ENCODE results near the gene GABBR2.

GABBR2 gene

DNA sequence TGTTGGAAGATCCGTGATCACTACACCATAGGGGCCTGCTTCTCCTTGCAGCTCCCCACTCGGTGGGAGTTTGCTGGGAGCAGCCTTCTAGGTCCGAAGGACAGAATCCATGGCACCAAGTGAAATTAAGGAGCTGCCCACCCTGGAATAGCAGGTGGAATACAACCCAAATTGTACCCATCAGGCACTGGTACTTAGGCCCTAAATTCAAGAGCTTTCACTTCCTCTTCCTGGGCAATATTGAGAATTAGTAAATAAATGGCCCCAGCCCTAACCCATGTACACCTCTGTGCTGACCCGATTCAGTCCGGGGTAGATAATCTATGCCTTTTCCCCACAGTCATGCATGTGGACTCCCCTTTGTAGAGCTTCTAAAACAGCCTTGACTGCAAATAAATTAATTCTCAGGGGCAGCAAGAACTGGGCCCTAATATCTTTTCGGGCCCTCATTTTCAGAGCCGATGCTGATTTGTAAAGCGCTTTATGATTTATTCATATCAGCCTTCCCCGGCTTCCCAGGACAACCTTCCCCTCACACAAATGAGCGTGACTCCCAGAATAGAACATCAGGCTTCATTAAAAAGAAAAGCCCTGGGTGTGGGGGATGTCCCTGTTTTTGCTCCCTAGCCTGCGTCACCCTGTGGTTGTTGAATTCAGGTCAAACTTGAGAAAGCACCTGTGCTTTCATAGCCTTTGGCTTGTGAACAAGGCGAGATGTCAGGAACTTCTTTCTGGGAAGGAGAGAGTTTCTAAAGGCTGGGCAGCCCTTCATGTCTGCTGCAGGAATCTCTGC lies 327.2 kb downstream of the GABBR2 start:
- H3K4me3 ChIP-seq (ENCODE audit: control insufficient read depth, low read depth, low read length): no peak overlapping the region
- DNase-seq (ENCODE audit: low read depth): no peak
- TF ChIP-seq, protein P1, sequence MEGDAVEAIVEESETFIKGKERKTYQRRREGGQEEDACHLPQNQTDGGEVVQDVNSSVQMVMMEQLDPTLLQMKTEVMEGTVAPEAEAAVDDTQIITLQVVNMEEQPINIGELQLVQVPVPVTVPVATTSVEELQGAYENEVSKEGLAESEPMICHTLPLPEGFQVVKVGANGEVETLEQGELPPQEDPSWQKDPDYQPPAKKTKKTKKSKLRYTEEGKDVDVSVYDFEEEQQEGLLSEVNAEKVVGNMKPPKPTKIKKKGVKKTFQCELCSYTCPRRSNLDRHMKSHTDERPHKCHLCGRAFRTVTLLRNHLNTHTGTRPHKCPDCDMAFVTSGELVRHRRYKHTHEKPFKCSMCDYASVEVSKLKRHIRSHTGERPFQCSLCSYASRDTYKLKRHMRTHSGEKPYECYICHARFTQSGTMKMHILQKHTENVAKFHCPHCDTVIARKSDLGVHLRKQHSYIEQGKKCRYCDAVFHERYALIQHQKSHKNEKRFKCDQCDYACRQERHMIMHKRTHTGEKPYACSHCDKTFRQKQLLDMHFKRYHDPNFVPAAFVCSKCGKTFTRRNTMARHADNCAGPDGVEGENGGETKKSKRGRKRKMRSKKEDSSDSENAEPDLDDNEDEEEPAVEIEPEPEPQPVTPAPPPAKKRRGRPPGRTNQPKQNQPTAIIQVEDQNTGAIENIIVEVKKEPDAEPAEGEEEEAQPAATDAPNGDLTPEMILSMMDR (conservative IDR thresholded peaks at IDR 0.05; ENCODE audit: control insufficient read depth, insufficient read depth, low read depth, low read length): no peak

DNA sequence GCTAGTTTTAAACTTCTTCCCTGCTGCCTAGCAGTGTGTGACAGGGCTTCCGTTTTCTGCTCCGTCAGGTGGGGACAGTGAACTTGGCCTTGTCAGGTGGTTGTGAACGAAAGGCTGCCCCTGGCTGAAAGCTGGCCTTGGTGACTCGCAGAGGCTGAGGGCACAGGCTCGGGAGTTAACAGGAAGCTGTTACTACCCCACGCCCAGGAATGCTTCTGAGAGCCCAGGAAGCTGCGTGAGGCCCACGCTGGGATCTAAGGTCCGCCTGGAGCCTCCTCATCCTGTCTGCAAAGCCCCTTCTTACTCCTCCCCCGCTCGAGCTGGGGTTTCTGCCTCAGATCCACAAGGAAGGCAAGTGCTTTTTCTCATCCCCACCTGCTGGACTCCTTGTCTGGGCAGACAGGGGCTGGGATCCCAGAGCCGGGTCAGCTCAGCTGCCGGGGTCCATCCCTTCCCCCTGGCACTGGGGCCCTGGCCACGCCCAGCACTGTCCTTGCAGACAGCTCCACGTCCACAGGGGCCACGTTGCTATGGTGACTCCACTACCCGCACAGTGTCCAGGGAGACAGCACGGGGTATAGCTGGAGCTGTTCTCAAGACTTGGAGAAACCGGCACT lies 328.6 kb downstream of the GABBR2 start:
- no peak overlapping the region for H3K4me3 ChIP-seq (ENCODE audit: control insufficient read depth, low read depth, low read length)
- peak; percentile 50 for DNase-seq (ENCODE audit: low read depth)
- TF ChIP-seq, protein P1 (conservative IDR thresholded peaks at IDR 0.05; ENCODE audit: control insufficient read depth, insufficient read depth, low read depth, low read length): no peak

DNA sequence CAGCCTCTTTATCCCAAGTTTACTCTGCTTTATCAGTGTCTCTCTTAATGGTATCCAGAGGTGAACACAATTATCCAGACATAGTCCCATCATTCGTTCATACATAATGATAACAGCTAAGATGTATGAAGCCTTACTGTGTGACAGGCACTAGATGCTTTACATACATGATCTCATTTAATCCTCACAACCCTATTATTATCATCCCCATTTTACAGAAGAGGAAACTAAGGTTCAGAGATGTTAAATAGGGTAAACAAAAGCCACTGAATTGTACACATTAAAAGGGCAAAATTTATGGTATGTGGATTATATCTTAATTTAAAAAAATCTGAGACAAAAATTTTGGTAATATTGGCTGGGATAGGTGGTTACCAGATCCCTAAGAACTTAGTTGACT lies 329.2 kb downstream of the GABBR2 start:
- DNase-seq (ENCODE audit: low read depth): no peak
- H3K4me3 ChIP-seq (ENCODE audit: control insufficient read depth, low read depth, low read length): no peak overlapping the region
- TF ChIP-seq, protein P1 (conservative IDR thresholded peaks at IDR 0.05; ENCODE audit: control insufficient read depth, insufficient read depth, low read depth, low read length): no peak

DNA sequence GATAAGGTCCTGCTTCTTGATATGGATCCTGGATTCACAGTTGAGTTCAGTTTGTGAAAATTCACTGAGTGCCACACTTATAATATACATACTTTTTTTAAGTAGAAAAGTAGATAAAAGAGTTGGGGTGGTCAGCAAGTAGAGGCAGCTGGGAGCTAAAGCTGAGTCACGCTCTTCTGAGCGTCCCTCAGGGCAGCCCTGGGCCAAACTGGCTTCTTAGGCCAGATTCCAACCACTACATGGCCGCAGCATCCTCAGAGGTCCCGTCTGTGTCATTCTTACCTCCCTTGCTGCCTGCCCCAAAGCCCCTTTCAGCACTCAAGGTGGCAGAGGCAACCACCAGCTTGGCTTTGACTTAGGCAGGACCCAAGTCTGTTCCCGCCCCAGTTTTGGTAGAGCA lies 329.9 kb downstream of the GABBR2 start:
- peak; percentile 45 for DNase-seq (ENCODE audit: low read depth)
- TF ChIP-seq, protein P1 (conservative IDR thresholded peaks at IDR 0.05; ENCODE audit: control insufficient read depth, insufficient read depth, low read depth, low read length): no peak
- no peak overlapping the region for H3K4me3 ChIP-seq (ENCODE audit: control insufficient read depth, low read depth, low read length)

DNA sequence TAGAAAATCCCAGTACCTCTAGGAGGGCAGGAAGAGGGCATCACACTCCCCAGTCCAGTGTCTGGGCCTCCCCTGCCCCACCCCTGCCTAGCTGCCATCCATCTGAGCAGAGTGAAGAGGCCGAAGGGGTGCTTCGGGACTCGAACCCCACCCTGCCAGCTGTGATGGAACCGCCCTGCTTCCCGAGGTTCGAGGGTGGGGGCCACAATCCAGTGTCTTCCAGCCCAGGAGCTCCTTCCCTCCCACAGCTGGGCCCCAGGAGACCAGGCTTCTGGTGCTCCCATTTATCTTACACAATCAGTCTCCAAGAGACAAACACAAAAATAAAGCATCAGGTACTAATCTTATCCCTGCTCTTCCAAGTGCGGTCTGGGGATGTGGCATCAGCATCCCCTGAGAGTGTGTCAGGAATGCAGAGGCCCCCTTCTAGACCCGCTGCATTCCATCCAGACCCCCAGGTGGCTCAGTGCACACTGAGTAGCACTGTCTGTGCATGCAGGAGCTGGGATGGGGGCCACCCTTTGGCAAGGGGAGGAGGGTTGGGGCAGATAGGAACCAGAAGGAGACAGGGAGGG lies 330.4 kb downstream of the GABBR2 start:
- peak; percentile 18 for DNase-seq (ENCODE audit: low read depth)
- no peak overlapping the region for H3K4me3 ChIP-seq (ENCODE audit: control insufficient read depth, low read depth, low read length)
- TF ChIP-seq, protein P1 (conservative IDR thresholded peaks at IDR 0.05; ENCODE audit: control insufficient read depth, insufficient read depth, low read depth, low read length): no peak

DNA sequence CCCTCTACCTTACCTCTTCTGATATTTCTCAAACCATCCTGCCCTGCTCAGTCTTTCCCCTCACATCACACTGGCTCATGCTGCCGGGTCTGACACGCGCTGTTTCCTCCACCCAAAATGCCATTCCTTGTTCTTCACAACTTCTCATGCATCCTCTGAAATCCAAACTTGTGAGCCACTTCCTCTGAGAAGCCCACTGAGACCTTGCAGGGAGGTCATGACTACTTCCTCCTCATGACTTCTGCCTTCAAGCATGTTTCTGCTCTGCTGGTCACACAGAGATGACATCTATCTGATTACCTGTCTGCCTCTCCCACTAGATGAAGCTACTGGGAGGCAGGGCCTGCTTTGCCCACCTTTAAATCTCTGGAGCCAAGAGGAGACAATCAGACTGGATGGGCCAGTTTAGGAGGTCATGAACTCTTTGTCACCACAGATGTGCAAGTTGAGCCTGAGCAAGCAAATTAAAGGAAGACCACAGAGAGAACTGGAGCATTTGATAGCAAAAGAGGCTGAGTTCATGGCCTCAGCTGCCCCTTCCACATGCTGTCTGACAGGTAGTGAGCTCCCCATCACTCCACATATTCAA lies 333.5 kb downstream of the GABBR2 start:
- DNase-seq (ENCODE audit: low read depth): peak; percentile 86
- no peak overlapping the region for H3K4me3 ChIP-seq (ENCODE audit: control insufficient read depth, low read depth, low read length)
- TF ChIP-seq, protein P1 (conservative IDR thresholded peaks at IDR 0.05; ENCODE audit: control insufficient read depth, insufficient read depth, low read depth, low read length): no peak

Data from fibroblast of mammary gland (primary cell).